Measurements from ENCODE around the gene CYP19A1.

- no peak for TF ChIP-seq EZH2 (IDR thresholded peaks at IDR 0.05; ENCODE audit: borderline replicate concordance, insufficient read depth, low read depth, low read length, poor library complexity, severe bottlenecking)
- no peak for TF ChIP-seq CTCF (IDR thresholded peaks at IDR 0.05)
Observed at GRCh38 chr15:51288143-51289065, 50.0 kb downstream of the CYP19A1 start.
